GM12878 (cell line): ENCODE measurements around the gene LIN7B. TPM values are rescaled to one million over a fixed set of nuclear protein-coding genes. Genes with fewer than 3 reads are reported as not detected.

Experiments
- ATAC-seq: fragments of 200-7000 bp; cut with Tn5 transposase; 3 replicates; pipeline ENCODE4 v1.9.1; 2020; ENCODE audit warnings: mild to moderate bottlenecking, moderate library complexity
- BruUV-seq: library from RNA; stranded (reverse); fragments of 400-500 nt; replicated peaks from 2 replicates; lab custom pipeline; 2021; lab: Mats Ljungman, UMichigan
- CTCF ChIA-PET: fragments of 300-600 bp; sonication (Branson Sonifier 250); formaldehyde crosslinking; extraction: SDS; loops from one replicate; lab custom pipeline; 2021; ENCODE audit warnings: inconsistent platforms; lab: Yijun Ruan, JAX
- POLR2A ChIA-PET: fragments of 350-600 bp; formaldehyde crosslinking; extraction: SDS; loops from one replicate; lab custom pipeline; 2021; ENCODE audit warnings: inconsistent platforms; lab: Charles Lee
- RAD21 ChIA-PET: fragments of 300-600 bp; sonication (Branson Sonifier 250); formaldehyde crosslinking; loops from one replicate; lab custom pipeline; 2023; ENCODE audit warnings: antibody characterized with exemption; ENCODE audit not compliant: unreplicated experiment; lab: Charles Lee
- SMC1A ChIA-PET: fragments of 300-600 bp; sonication (Branson Sonifier 250); formaldehyde crosslinking; loops from one replicate; lab custom pipeline; 2023; ENCODE audit not compliant: unreplicated experiment, uncharacterized antibody; lab: Charles Lee
- DNase-seq: peaks from one replicate; pipeline ENCODE4 v3.0.0-alpha.2; 2011; ENCODE audit warnings: low read depth, low spot score
- FAIRE-seq: peaks from 3 replicates; lab custom pipeline; 2011; peaks lifted over from hg19 to GRCh38; lab: Jason Lieb, UNC
- H2AFZ ChIP-seq: 2 replicates; pipeline ENCODE4 v1.6.0; 2011; ENCODE audit warnings: low read depth, low read length, control low read depth; ENCODE audit not compliant: control insufficient read depth
- H3K27ac ChIP-seq: 2 replicates; pipeline ENCODE4 v1.5.1; 2011; ENCODE audit warnings: control low read depth; ENCODE audit not compliant: control insufficient read depth, insufficient read depth
- H3K27me3 ChIP-seq, 2 experiments: replicated peaks in 1 of 2; 2 replicates each; pipeline versions ENCODE4 v1.6.0 to v1.6.1; 2011; ENCODE audit warnings: low read length in 1 of 2; ENCODE audit not compliant: control insufficient read depth in 2 of 2, insufficient read depth in 2 of 2
- H3K36me3 ChIP-seq, 2 experiments: 2 replicates each; pipeline ENCODE4 v1.5.1; 2011; ENCODE audit warnings: low read length in 1 of 2; ENCODE audit not compliant: control insufficient read depth in 2 of 2, insufficient read depth in 2 of 2
- H3K4me1 ChIP-seq: 2 replicates; pipeline ENCODE4 v1.6.1; 2011; ENCODE audit warnings: mild to moderate bottlenecking, low read length, moderate library complexity, mixed read lengths; ENCODE audit not compliant: control insufficient read depth, insufficient read depth
- H3K4me2 ChIP-seq: 2 replicates; pipeline ENCODE4 v1.6.0; 2011; ENCODE audit warnings: control low read depth; ENCODE audit not compliant: control insufficient read depth, insufficient read depth
- H3K4me3 ChIP-seq: fragments of 200-600 bp; sonication (generic); 2 replicates; pipeline ENCODE4 v1.5.1; 2016
- H3K79me2 ChIP-seq: 2 replicates; pipeline ENCODE4 v1.6.0; 2011; ENCODE audit warnings: low read length; ENCODE audit not compliant: control insufficient read depth, insufficient read depth
- H3K9ac ChIP-seq: 2 replicates; pipeline ENCODE4 v1.8.0; 2011; ENCODE audit warnings: low read length, control low read depth, mixed read lengths; ENCODE audit not compliant: control insufficient read depth, insufficient read depth
- H3K9me3 ChIP-seq: replicated peaks from 3 replicates; pipeline ENCODE4 v1.5.1; 2011; ENCODE audit warnings: mild to moderate bottlenecking, low read length; ENCODE audit not compliant: control insufficient read depth, insufficient read depth
- H4K20me1 ChIP-seq: 2 replicates; pipeline ENCODE4 v1.6.0; 2011; ENCODE audit not compliant: control insufficient read depth, insufficient read depth
- JUNB ChIP-seq: IDR thresholded peaks from 2 replicates; pipeline ENCODE4 v1.6.1; 2016; ENCODE audit warnings: antibody characterized with exemption, mild to moderate bottlenecking
- YY1 ChIP-seq: IDR thresholded peaks from 2 replicates; pipeline ENCODE4 v1.6.1; 2011; ENCODE audit warnings: low read depth, mild to moderate bottlenecking, low read length
- ZNF207 ChIP-seq: fragments of 450-650 bp; IDR thresholded peaks from 2 replicates; pipeline ENCODE4 v1.6.1; 2014; ENCODE audit warnings: antibody characterized with exemption, mild to moderate bottlenecking, borderline replicate concordance
- whole genome bisulfite sequencing: methylation state at CpG from one replicate; pipeline ENCODE4 v1.1.6; 2016; ENCODE audit warnings: low lambda C conversion rate; ENCODE audit not compliant: insufficient replicate concordance, insufficient coverage; ENCODE audit errors: missing lambda C conversion rate; 5-methylcytosine and 5-hydroxymethylcytosine counted together
- in situ Hi-C: fragments of 300-500 bp; cut with MboI; formaldehyde crosslinking; loops from 9 replicates; pipeline ENCODE4 v1.14.3; 2018; ENCODE audit warnings: mixed read lengths
- intact Hi-C: fragments of 100-400 bp; cut with micrococcal nuclease; formaldehyde crosslinking; loops from one replicate; pipeline ENCODE4 v1.14.2; 2022; ENCODE audit not compliant: unreplicated experiment
- polyA plus RNA-seq, 11 experiments: library from polyadenylated mRNA; depleted of rRNA in 4 of 11; unstranded in 6 of 11; stranded (reverse) in 5 of 11; fragments of >200 nt; fragmentation: Nextera tagmentation in 4 of 11; fragmentation: Illumina TruSeq in 1 of 11; extraction: Ambion mirVana in 4 of 11; extraction: Trizol in 1 of 11; gene quantifications; 1 replicate in 1 of 11; 2 replicates in 10 of 11; pipeline versions ENCODE4 v1.2.1 to v1.2.3, GENCODE V29; 2011 to 2016; ENCODE audit warnings: inconsistent platforms in 2 of 11, missing spikeins in 2 of 11, low read depth in 1 of 11
- total RNA-seq, 4 experiments: library from RNA; depleted of rRNA in 3 of 4; stranded (reverse); fragments of >200 nt in 3 of 4; fragmentation: Illumina TruSeq in 1 of 4; extraction: Trizol in 1 of 4; gene quantifications; 2 replicates each; pipeline versions ENCODE4 v1.2.1 to v1.2.3, GENCODE V29; 2013 to 2021
- TF ChIP-seq, protein P1 (sequence below): IDR thresholded peaks from 2 replicates; pipeline ENCODE4 v1.6.1; 2012; ENCODE audit warnings: improper control_type of control experiment, low read depth, low read length; ENCODE audit not compliant: insufficient replicate concordance
- TF ChIP-seq, protein P2 (sequence below), 3 experiments: IDR thresholded peaks in 2 of 3; conservative IDR thresholded peaks in 1 of 3; 2 replicates each; pipeline ENCODE4 v1.5.1; 2011; ENCODE audit warnings: low read depth in 3 of 3, low read length in 3 of 3, mild to moderate bottlenecking in 3 of 3, control low read depth in 2 of 3, moderate library complexity in 2 of 3, inconsistent platforms in 1 of 3, mixed read lengths in 1 of 3; ENCODE audit not compliant: control insufficient read depth in 2 of 3, insufficient read depth in 1 of 3; ENCODE audit errors: extremely low read depth in 1 of 3

The LIN7B gene
- total and polyA plus RNA-seq, 10 of the 15 experiments (the other 5 are each of a cell fraction or from before 2014, with no cell fraction given): 0.15 to 3.5 (median 1.6) TPM; not detected in 2

DNA sequence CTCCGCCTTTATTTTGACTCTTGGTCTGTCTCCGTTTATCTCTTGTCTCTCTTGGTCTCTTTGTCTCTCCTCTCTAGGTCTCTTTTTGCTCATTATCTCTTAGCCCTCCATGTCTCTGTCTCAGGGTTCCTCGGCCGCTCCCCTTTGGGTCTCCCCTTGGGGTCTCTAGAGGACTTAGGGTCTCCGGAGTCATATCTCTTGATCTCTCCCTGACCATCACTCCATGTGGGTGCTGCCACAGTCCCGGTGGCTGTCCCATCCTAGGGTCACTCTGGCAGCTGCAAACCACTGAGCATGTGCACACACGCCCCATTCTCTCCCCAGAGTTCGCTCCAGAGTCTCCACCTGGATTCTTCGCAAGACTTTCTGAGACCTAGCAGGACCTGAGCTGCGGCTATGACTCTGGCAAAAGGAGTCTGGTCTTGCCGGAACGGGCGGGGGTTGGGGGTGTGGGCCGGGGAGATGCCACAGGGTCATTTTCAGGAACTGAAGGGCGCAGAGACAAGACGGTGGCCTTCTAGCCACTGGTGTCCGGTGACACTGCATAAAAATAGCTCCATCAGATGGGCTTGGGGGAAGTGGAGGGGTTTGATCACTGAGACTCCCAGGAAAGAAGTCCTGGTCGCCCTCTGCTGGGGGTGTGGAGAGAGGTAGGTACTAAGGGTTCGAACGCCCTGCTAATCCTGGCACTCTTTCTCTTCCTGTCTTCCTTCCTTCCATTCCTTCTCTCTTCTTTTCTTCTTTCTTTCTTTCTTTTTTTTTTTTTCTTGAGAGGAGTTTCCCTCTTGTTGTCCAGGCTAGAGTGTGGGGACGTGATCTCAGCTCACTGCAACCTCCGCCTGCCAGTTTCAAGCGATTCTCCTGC lies 40.4 kb upstream of the LIN7B start:
- no TSS peak for BruUV-seq
- peak; percentile 41; the same call in 2 of the 3 replicates for ATAC-seq
- no peak for FAIRE-seq
- no peak overlapping the region for H3K27ac ChIP-seq
- no peaks in the 10 kb centered on the region for H3K36me3 ChIP-seq
- H3K27me3 ChIP-seq: peaks cover 0 to 3% of the 10 kb centered on the region in 2 experiments; a peak in 3 of 4 replicates
- H3K9ac ChIP-seq: no peak overlapping the region
- ChIA-PET POLR2A (interaction anchor here (0.7 kb wide), 1 partner anchor 25 kb away, joined by 8 read pairs; no protein-coding TSS in a partner anchor), CTCF (interaction anchor here (0.6 to 2.6 kb wide), 5 partner anchors 26 to 731 kb away, joined by 3 to 15 read pairs (median 4); no protein-coding TSS in a partner anchor), SMC1A (interaction anchor here (0.8 to 1.3 kb wide), 2 partner anchors 24 to 135 kb away, joined by 3 read pairs; no protein-coding TSS in a partner anchor), RAD21 (no interaction called here)
- H3K4me3 ChIP-seq: no peak overlapping the region
- no peak overlapping the region for H3K4me2 ChIP-seq
- DNase-seq: no peak
- no peak overlapping the region for H2AFZ ChIP-seq
- 56% methylated on average over 23 of the region's 23 CpGs for WGBS
- intact Hi-C loops (no loop called here), in situ Hi-C loops (no loop called here)
- no peaks in the 10 kb centered on the region for H4K20me1 ChIP-seq
- TF ChIP-seq, protein P1, sequence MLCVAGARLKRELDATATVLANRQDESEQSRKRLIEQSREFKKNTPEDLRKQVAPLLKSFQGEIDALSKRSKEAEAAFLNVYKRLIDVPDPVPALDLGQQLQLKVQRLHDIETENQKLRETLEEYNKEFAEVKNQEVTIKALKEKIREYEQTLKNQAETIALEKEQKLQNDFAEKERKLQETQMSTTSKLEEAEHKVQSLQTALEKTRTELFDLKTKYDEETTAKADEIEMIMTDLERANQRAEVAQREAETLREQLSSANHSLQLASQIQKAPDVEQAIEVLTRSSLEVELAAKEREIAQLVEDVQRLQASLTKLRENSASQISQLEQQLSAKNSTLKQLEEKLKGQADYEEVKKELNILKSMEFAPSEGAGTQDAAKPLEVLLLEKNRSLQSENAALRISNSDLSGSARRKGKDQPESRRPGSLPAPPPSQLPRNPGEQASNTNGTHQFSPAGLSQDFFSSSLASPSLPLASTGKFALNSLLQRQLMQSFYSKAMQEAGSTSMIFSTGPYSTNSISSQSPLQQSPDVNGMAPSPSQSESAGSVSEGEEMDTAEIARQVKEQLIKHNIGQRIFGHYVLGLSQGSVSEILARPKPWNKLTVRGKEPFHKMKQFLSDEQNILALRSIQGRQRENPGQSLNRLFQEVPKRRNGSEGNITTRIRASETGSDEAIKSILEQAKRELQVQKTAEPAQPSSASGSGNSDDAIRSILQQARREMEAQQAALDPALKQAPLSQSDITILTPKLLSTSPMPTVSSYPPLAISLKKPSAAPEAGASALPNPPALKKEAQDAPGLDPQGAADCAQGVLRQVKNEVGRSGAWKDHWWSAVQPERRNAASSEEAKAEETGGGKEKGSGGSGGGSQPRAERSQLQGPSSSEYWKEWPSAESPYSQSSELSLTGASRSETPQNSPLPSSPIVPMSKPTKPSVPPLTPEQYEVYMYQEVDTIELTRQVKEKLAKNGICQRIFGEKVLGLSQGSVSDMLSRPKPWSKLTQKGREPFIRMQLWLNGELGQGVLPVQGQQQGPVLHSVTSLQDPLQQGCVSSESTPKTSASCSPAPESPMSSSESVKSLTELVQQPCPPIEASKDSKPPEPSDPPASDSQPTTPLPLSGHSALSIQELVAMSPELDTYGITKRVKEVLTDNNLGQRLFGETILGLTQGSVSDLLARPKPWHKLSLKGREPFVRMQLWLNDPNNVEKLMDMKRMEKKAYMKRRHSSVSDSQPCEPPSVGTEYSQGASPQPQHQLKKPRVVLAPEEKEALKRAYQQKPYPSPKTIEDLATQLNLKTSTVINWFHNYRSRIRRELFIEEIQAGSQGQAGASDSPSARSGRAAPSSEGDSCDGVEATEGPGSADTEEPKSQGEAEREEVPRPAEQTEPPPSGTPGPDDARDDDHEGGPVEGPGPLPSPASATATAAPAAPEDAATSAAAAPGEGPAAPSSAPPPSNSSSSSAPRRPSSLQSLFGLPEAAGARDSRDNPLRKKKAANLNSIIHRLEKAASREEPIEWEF: no peak
- no peak for TF ChIP-seq ZNF207
- TF ChIP-seq, protein P2, sequence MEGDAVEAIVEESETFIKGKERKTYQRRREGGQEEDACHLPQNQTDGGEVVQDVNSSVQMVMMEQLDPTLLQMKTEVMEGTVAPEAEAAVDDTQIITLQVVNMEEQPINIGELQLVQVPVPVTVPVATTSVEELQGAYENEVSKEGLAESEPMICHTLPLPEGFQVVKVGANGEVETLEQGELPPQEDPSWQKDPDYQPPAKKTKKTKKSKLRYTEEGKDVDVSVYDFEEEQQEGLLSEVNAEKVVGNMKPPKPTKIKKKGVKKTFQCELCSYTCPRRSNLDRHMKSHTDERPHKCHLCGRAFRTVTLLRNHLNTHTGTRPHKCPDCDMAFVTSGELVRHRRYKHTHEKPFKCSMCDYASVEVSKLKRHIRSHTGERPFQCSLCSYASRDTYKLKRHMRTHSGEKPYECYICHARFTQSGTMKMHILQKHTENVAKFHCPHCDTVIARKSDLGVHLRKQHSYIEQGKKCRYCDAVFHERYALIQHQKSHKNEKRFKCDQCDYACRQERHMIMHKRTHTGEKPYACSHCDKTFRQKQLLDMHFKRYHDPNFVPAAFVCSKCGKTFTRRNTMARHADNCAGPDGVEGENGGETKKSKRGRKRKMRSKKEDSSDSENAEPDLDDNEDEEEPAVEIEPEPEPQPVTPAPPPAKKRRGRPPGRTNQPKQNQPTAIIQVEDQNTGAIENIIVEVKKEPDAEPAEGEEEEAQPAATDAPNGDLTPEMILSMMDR (IDR thresholded peaks at IDR 0.05 in 2 of 3, conservative IDR thresholded peaks at IDR 0.05 in 1 of 3; ENCODE audit: control insufficient read depth in 2 of 3, extremely low read depth in 1 of 3, insufficient read depth in 1 of 3, low read depth in 3 of 3, low read length in 3 of 3): peak in 2 of 3 experiments; percentile 12 to 34; a peak in 2 of 6 replicates
- no peak for TF ChIP-seq YY1
- TF ChIP-seq JUNB: no peak
- H3K4me1 ChIP-seq: no peaks in the 10 kb centered on the region
- H3K9me3 ChIP-seq: no peaks in the 10 kb centered on the region; the same call in 2 of the 3 replicates
- H3K79me2 ChIP-seq: no peaks in the 10 kb centered on the region
